Activated CD4-positive, alpha-beta memory T cell treated with anti-CD3 and anti-CD28 coated beads for 36 hours (primary cell): ENCODE measurements around the gene PCGF3. TPM values are rescaled to one million over a fixed set of nuclear protein-coding genes. Genes with fewer than 3 reads are reported as not detected.

Experiments
- CTCF ChIA-PET: fragments of 350-600 bp; sonication (Branson Sonifier 250); formaldehyde crosslinking; loops from one replicate; lab custom pipeline; 2021; ENCODE audit warnings: antibody characterized with exemption, inconsistent platforms; lab: Charles Lee
- POLR2A ChIA-PET: fragments of 350-600 bp; sonication (Branson Sonifier 250); formaldehyde crosslinking; loops from one replicate; lab custom pipeline; 2021; ENCODE audit warnings: antibody characterized with exemption; lab: Charles Lee
- DNase-seq: peaks from one replicate; pipeline ENCODE4 v3.0.0-alpha.2; 2020
- H3K27ac Mint-ChIP-seq: one replicate; pipeline ENCODE4 v1.8.0; 2021; ENCODE audit warnings: mixed read lengths
- H3K27me3 Mint-ChIP-seq: one replicate; pipeline ENCODE4 v1.8.0; 2021; ENCODE audit warnings: mixed read lengths
- H3K36me3 Mint-ChIP-seq: one replicate; pipeline ENCODE4 v1.8.0; 2021; ENCODE audit warnings: mixed read lengths
- H3K4me1 Mint-ChIP-seq: one replicate; pipeline ENCODE4 v1.8.0; 2021; ENCODE audit warnings: low read depth, mixed read lengths
- H3K4me3 Mint-ChIP-seq: one replicate; pipeline ENCODE4 v1.8.0; 2021; ENCODE audit warnings: mild to moderate bottlenecking, mixed read lengths
- H3K9me3 Mint-ChIP-seq: one replicate; pipeline ENCODE4 v1.8.0; 2021; ENCODE audit warnings: mixed read lengths
- intact Hi-C: fragments of 100-400 bp; cut with micrococcal nuclease; formaldehyde crosslinking; loops from one replicate; pipeline ENCODE4 v1.15.1; 2023
- total RNA-seq, 2 experiments: library from RNA; stranded (reverse); gene quantifications; one replicate each; pipeline ENCODE4 v1.2.3, GENCODE V29; 2021

Gene PCGF3
- total RNA-seq, 2 experiments from 2014 or later = 27.8 to 29.3 TPM

DNA sequence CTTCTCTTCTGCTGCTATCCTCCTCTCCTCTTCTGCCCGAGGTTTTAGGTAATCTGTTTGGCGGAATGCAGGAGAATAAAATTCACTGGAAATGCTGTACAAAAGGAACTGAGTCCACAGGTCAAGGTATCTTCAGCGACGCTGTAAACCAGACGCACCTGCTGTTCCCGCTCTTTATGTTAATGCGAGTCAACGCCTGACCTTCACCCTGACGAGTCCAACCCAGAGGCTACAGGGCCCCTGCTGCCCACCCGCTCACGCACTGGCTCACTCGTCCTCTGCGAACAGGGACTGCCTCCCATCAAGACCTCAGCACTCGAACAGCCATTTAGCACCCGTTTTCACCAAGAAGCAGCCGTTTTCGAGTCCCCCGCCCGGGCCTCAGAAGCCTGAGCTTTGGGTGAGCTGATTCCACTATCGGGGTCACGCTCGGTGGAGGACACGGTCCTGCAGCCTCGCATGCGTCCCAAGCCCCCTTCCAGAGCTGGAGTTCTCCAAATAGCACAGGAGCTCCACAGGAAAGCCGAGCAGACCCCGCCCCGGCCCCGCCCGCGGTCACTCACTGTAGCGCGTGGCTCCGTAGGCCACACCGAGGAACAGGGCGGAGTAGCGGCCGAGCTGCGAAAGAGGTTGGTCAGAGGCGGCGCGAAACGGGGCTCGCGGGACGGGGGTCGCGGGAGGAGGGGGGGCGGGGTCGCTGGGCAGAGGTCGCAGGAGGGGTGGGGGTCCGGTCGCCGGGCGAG is 32.1 kb upstream of the PCGF3 start:
- H3K4me1 Mint-ChIP-seq = peaks cover 10% of the 10 kb centered on the region
- no peak for DNase-seq
- ChIA-PET CTCF (interaction anchor here (0.6 to 2.5 kb wide), 5 partner anchors 9 to 71 kb away, joined by 3 to 12 read pairs (median 6); no protein-coding TSS in a partner anchor), POLR2A (interaction anchor here (1.5 to 2.0 kb wide), 2 partner anchors 10 to 11 kb away, joined by 5 to 16 read pairs; no protein-coding TSS in a partner anchor)
- intact Hi-C loops = loop anchor here (1.0 to 2.0 kb wide), 5 partner anchors 9 to 337 kb away; partner anchors contain the start of genes PCGF3, PIGG, ZNF141 and ZNF721
- peak overlapping the region; percentile 70 for H3K27ac Mint-ChIP-seq
- H3K4me3 Mint-ChIP-seq = peak overlapping the region; percentile 81
- H3K27me3 Mint-ChIP-seq = no peaks in the 10 kb centered on the region
- H3K36me3 Mint-ChIP-seq = peaks cover 24% of the 10 kb centered on the region
- no peaks in the 10 kb centered on the region for H3K9me3 Mint-ChIP-seq

DNA sequence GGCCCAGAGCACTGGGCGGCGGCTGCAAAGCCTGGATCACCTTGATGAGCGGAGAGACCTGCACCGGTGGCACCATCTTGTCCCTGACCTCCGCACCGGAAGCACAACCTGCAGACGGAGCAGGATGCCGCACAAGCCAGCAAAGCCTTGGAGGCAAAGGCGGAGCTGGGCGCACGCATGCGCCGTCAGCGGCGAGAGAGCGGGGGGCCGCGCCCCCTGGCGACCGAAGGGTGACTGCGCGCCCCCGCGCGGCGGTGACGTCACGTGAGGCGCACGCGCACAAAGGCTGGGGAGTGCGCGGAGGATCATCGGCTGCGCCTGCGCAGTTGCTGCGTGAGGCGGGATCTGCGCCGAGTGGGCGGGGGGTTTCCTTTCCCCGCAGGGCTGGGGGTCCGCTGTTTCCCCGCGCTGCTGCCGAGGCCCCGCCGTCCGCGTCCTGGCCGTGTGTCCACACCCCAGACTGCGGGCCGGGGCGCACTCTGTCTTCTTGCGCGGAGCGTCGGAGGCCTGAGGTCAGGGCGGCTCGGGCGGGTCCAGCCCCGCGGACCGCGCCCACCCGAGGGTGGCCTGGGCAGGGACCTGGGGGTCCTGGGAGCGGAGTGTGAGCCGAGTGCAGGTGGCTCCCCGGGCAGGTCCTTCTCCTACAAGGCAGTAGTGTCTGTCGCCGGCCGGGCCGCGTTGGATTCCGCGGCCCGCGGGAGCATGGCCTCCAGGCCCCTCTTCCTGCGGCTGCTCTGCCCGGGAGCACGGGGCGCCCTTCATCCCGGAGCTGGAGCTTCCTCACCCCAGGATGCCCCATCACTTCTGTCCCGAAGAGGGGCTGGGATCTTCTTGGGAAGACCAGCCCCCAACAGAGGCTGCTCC is 31.2 kb upstream of the PCGF3 start, which contains the start of the genes ATP5ME and MYL5:
Gene ATP5ME (minus strand): TSS at position 105 of the 864 bp plus-strand sequence. CDS start 29 bp downstream, at position 76.
Gene MYL5 (plus strand): TSS at position 371 of the 864 bp plus-strand sequence. CDS start 3,485 bp downstream, outside the sequence.
- intact Hi-C loops = loop anchor here (1.0 to 2.0 kb wide), 5 partner anchors 10 to 338 kb away; partner anchors contain the start of genes PCGF3, PIGG, ZNF141 and ZNF721
- peak within 1 kb of the TSS; percentile 82 for H3K27ac Mint-ChIP-seq
- H3K36me3 Mint-ChIP-seq = peaks cover 24% of the 10 kb centered on the region
- CTCF ChIA-PET = interaction anchor here (0.6 to 2.5 kb wide), 5 partner anchors 10 to 72 kb away, joined by 3 to 12 read pairs (median 6); no protein-coding TSS in a partner anchor
- peaks cover 10% of the 10 kb centered on the region for H3K4me1 Mint-ChIP-seq
- H3K9me3 Mint-ChIP-seq = no peaks in the 10 kb centered on the region
- H3K27me3 Mint-ChIP-seq = no peaks in the 10 kb centered on the region
- POLR2A ChIA-PET = interaction anchor here (0.5 to 2.0 kb wide), 4 partner anchors 10 to 256 kb away, joined by 3 to 16 read pairs (median 4); no protein-coding TSS in a partner anchor
- peak within 1 kb of the TSS; percentile 81 for H3K4me3 Mint-ChIP-seq
- peak; percentile 98 for DNase-seq

DNA sequence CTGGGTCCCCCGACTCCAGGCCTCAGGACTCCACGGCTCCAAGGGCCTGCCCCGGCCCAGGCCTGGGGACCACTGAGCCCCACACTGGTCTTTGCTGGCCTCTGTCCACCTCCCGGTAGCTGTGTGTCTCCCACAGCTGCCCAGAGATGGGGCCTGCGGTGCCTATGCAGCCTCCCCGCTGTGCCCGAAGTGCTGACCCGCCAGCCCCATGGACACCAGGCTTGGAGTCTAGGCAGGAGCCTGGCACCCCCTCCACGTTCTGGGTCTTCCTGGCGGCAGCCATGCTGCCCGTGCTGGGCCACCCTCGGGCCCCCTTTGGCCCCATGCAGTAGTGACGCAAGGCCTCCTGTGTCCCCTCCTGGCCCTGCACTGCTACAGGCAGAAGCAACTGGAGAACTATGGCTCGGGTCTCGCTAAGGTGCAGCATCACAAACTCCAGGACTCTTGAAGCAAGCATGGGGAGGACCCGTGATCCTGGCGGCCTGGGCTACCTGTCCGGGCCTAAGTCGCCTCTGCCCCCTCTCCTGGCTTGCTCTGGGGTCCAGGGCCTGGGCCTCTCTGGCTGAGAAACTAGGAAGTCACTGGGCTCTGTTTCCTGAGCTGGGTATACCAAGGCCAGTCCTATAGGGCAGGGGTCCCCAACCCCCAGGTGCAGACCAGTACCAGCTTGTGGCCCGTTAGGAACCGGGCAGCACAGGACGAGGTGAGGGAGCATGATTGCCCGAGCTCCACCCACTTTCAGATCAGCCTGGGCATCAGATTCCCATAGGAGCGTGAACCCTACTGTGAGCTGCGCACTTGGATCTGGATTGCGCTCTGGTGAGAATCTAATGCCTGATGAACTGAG is 30.4 kb upstream of the PCGF3 start:
- Mint-ChIP-seq H3K36me3 (peaks cover 24% of the 10 kb centered on the region), H3K4me3 (peak overlapping the region; percentile 81), H3K27me3 (no peaks in the 10 kb centered on the region), H3K27ac (peak overlapping the region; percentile 82), H3K9me3 (no peaks in the 10 kb centered on the region), H3K4me1 (peaks cover 11% of the 10 kb centered on the region)
- POLR2A ChIA-PET = interaction anchor here (2.0 kb wide), 1 partner anchor 9 kb away, joined by 5 read pairs; no protein-coding TSS in a partner anchor
- CTCF ChIA-PET = interaction anchor here (1.1 kb wide), 1 partner anchor 9 kb away, joined by 3 read pairs; no protein-coding TSS in a partner anchor
- no peak for DNase-seq
- intact Hi-C loops = loop anchor here (2.0 kb wide), 3 partner anchors 72 to 338 kb away; partner anchors contain the start of genes PIGG, ZNF141 and ZNF721

DNA sequence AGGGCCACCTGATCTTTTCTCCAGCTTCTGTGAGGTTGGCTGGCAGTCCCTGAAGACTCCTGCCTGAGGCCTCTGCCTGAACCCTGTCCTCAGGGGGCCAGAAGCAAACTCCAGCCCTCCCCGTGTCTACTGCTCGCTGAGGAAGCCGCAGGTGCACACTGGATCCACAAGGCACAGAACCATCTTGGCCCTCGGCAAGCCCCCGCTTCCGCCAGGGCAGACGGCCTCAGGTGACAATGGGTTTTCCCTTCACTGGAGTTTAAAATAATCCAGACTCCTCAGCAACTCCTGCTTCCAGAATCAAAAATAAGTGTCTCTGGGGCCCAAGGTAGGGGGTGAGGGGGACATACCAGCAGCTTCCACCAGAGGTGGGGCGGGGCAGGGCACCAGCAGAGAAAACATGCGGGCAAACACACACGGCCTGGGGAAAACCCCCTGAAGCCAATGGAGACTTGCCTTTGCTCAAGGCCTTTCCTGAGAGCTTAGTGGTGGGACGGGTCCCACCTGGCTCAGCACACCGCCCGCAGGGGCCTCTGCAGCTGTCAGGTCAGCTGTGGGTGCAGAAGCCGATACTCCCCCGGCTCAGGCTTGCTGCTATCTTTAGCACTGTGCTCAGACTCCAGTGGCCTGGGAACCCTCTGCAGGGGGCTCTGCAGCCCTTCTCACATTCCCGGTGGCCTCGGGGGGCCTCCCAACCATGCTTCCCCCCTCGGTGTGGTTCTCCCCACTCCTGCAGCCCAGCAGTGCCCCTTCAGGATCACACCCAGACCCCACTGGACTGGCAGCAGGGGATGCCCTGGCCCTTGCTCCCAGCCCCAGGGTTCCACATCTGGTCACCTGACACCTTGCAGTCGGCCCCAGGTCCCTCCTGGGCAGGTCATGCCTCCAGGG is 29.4 kb upstream of the PCGF3 start:
- H3K4me1 Mint-ChIP-seq = peaks cover 16% of the 10 kb centered on the region
- POLR2A ChIA-PET = no interaction called here
- H3K4me3 Mint-ChIP-seq = peak overlapping the region; percentile 20
- CTCF ChIA-PET = interaction anchor here (1.1 kb wide), 1 partner anchor 8 kb away, joined by 3 read pairs; no protein-coding TSS in a partner anchor
- intact Hi-C loops = loop anchor here (2.0 kb wide), 3 partner anchors 73 to 339 kb away; partner anchors contain the start of genes PIGG, ZNF141 and ZNF721
- peaks cover 17% of the 10 kb centered on the region for H3K36me3 Mint-ChIP-seq
- H3K27ac Mint-ChIP-seq = no peak overlapping the region
- no peaks in the 10 kb centered on the region for H3K27me3 Mint-ChIP-seq
- DNase-seq = no peak
- H3K9me3 Mint-ChIP-seq = no peaks in the 10 kb centered on the region

DNA sequence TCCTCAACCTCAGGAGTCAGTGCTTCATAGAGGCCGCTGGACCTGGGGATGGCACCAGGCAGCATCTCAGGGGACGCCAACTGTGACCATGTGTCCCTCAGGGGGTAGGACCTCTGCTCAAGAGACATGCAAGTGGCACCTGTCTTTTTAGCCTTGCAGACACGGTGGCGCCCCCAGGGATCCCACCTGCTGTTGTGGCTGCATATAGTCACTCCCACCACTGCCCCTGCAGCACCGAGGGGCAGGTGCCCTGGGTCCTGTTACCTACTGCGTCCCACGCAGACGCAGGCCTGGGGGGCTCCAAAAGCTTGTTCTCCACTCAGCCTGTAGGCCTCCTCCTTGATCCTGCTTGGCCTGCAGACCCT is 28.8 kb upstream of the PCGF3 start:
- H3K9me3 Mint-ChIP-seq = no peaks in the 10 kb centered on the region
- H3K4me3 Mint-ChIP-seq = no peak overlapping the region
- ChIA-PET CTCF (no interaction called here), POLR2A (no interaction called here)
- H3K4me1 Mint-ChIP-seq = peaks cover 16% of the 10 kb centered on the region
- DNase-seq = no peak
- peaks cover 11% of the 10 kb centered on the region for H3K36me3 Mint-ChIP-seq
- intact Hi-C loops = no loop called here
- H3K27me3 Mint-ChIP-seq = no peaks in the 10 kb centered on the region
- no peak overlapping the region for H3K27ac Mint-ChIP-seq

DNA sequence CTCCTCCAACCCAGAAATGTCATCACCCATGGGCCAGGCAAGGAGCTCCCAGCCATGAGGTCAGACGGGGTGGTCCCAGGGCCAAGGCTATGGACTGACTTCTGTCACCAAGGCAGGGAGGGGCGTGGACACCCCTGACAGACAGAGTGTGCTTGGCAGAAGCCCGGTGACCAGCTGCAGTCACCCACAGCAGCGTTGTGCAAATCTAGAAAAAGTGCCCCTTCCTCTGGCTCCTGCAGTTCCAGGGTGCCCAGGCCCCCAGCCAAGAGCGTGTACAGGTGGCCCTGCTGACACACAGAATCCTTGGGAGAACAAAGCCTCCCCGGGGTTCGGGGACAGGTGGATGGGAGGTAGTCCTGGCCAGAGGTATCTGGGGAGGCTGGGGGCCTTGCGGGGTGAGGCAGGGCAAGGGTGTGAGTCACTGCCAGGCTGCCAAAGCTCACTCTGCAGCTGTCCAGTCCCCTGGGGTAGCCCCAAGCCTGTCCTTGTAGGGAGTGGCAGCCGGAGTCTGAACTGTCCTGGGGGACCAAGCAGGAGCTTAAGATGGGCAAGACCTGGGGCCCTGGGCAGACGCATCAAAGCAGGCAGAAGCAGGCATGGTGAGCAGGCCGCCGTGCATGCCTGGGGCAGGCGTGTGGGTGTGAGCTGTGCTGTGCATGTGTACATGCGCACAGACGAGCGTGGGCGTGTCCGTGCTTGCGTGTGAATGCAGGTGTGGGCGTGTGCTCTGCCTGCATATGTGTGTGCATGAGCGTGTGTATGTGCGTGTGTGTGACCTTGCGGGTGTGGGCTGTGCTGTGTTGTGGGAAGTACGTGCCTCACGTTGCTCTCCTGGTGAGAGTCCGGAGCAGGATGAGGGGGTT is 28.0 kb upstream of the PCGF3 start:
- Mint-ChIP-seq H3K27ac (no peak overlapping the region), H3K4me3 (no peak overlapping the region), H3K4me1 (peaks cover 16% of the 10 kb centered on the region), H3K27me3 (no peaks in the 10 kb centered on the region), H3K36me3 (peaks cover 8% of the 10 kb centered on the region), H3K9me3 (no peaks in the 10 kb centered on the region)
- ChIA-PET CTCF (no interaction called here), POLR2A (interaction anchor here (0.5 kb wide), 1 partner anchor 106 kb away, joined by 4 read pairs; no protein-coding TSS in a partner anchor)
- peak; percentile 57 for DNase-seq
- intact Hi-C loops = no loop called here

DNA sequence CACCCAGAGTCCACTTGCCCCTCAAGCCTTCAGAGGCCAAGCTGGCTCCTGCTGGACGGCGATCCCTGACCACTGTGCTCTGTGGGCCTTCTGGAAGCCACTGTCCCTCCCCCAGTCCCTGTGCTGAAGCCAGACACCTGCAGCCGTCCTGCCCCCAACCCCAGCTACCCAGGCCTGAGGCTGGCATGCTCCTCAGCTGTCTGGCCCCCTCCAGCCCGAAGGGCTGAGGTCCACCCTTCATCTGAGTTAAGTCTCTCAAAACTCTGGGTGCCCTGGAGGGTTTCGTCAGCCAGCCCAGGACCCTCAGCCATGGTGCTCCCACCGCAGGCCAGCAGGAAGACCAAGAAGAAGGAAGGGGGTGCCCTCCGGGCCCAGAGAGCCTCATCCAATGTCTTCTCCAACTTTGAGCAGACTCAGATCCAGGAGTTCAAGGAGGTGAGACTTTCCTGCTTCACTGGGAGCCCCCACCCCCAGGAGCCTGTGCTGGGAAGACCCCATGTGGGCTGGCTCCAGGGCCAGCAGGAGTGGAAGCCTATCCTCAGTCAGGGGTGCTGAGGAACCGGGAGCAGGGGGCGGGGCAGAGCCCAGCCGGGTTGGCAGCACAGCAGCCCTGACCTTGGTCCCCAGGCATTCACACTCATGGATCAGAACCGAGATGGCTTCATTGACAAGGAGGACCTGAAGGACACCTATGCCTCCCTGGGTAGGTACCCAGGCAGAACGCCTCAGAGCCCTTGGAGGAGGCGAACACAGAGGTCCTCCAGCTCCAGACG is 27.1 kb upstream of the PCGF3 start:
- peaks cover 2% of the 10 kb centered on the region for H3K36me3 Mint-ChIP-seq
- intact Hi-C loops = no loop called here
- DNase-seq = no peak
- ChIA-PET POLR2A (no interaction called here), CTCF (no interaction called here)
- H3K27ac Mint-ChIP-seq = no peak overlapping the region
- no peaks in the 10 kb centered on the region for H3K9me3 Mint-ChIP-seq
- no peak overlapping the region for H3K4me3 Mint-ChIP-seq
- peaks cover 9% of the 10 kb centered on the region for H3K4me1 Mint-ChIP-seq
- H3K27me3 Mint-ChIP-seq = no peaks in the 10 kb centered on the region

DNA sequence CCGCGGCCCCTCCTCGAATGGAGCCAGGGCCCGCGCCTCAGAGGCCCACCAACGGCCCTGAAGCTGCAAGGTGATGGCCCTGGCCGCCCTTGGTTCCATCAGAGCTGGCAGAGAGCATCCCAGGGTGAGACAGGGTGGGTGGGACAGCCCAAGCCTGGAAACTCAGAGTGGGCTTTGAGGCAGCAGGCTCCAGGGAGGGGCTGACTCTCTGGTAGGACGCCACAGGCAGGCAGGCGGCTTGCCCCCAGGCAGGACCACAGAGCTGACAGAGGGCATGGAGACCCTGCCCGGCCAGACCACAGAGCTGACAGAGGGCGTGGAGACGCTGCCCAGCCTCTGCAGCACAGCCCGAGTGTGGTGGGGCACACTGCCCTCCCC is 26.5 kb upstream of the PCGF3 start:
- ChIA-PET CTCF (no interaction called here), POLR2A (no interaction called here)
- Mint-ChIP-seq H3K4me1 (peaks cover 8% of the 10 kb centered on the region), H3K27me3 (no peaks in the 10 kb centered on the region), H3K27ac (no peak overlapping the region), H3K9me3 (no peaks in the 10 kb centered on the region), H3K36me3 (peaks cover under 1% of the 10 kb centered on the region), H3K4me3 (no peak overlapping the region)
- intact Hi-C loops = no loop called here
- no peak for DNase-seq

DNA sequence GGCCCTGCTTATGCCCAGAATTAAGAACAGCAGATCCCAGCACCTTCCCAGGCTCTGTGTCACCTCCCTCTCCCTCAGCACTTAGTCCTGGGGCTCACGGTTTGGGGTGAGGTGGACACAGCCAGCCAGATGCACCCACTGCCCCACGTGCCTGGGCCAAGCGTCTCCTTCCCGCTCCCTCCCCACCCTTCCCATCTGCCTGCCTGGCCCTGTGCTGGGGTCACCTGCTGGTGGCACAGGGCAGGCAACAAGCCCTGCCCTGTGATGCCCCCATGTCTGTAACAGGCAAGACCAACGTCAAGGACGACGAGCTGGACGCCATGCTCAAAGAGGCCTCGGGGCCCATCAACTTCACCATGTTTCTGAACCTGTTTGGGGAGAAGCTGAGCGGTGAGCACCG is 26.0 kb upstream of the PCGF3 start:
- DNase-seq = no peak
- intact Hi-C loops = no loop called here
- H3K4me1 Mint-ChIP-seq = peaks cover 8% of the 10 kb centered on the region
- no peaks in the 10 kb centered on the region for H3K36me3 Mint-ChIP-seq
- ChIA-PET POLR2A (no interaction called here), CTCF (no interaction called here)
- no peaks in the 10 kb centered on the region for H3K27me3 Mint-ChIP-seq
- no peak overlapping the region for H3K27ac Mint-ChIP-seq
- H3K4me3 Mint-ChIP-seq = no peak overlapping the region
- no peaks in the 10 kb centered on the region for H3K9me3 Mint-ChIP-seq
